Karpas-422 (cell line): Measurements from ENCODE around the gene DPP4. TPM values are rescaled to one million over a fixed set of nuclear protein-coding genes. Genes with fewer than 3 reads are reported as not detected.
"Not testable (repeated sequence)": the region's sequence is repeated elsewhere in the genome, so short reads cannot be mapped to it uniquely, and the experiment has no call there.

Source experiments
- DNase-seq: peaks from one replicate; pipeline ENCODE4 v3.0.0-alpha.2; 2015
- H2AFZ ChIP-seq: fragments of 200-600 bp; sonication (generic); 2 replicates; pipeline ENCODE4 v1.6.1; 2014; ENCODE audit warnings: antibody characterized with exemption, low read length, mixed read lengths
- H3K27ac ChIP-seq: fragments of 200-600 bp; sonication (generic); 2 replicates; pipeline ENCODE4 v1.5.1; 2014; ENCODE audit warnings: mild to moderate bottlenecking, low read length, moderate library complexity
- H3K27me3 ChIP-seq: fragments of 200-600 bp; sonication (generic); 2 replicates; pipeline ENCODE4 v1.6.1; 2014; ENCODE audit warnings: low read length, mixed read lengths
- H3K36me3 ChIP-seq: fragments of 200-600 bp; sonication (generic); 2 replicates; pipeline ENCODE4 v1.6.1; 2014; ENCODE audit warnings: low read length, mixed read lengths; ENCODE audit not compliant: insufficient read depth
- H3K4me1 ChIP-seq: fragments of 200-600 bp; sonication (generic); 2 replicates; pipeline ENCODE4 v1.6.1; 2014; ENCODE audit warnings: mild to moderate bottlenecking, low read length, mixed read lengths
- H3K4me2 ChIP-seq: fragments of 200-600 bp; sonication (generic); 2 replicates; pipeline ENCODE4 v1.6.1; 2014; ENCODE audit warnings: low read length, low read depth, mild to moderate bottlenecking; ENCODE audit not compliant: poor library complexity, severe bottlenecking
- H3K4me3 ChIP-seq: fragments of 200-600 bp; sonication (generic); 2 replicates; pipeline ENCODE4 v1.5.1; 2014; ENCODE audit warnings: mild to moderate bottlenecking, antibody characterized with exemption, low read length, mixed read lengths
- H3K79me2 ChIP-seq: fragments of 200-600 bp; sonication (generic); 2 replicates; pipeline ENCODE4 v1.6.1; 2014; ENCODE audit warnings: mild to moderate bottlenecking, low read length, mixed read lengths
- H3K9ac ChIP-seq: fragments of 200-600 bp; sonication (generic); 2 replicates; pipeline ENCODE4 v1.6.0; 2014; ENCODE audit warnings: low read length
- H3K9me2 ChIP-seq: fragments of 200-600 bp; sonication (generic), shearing (Covaris generic); replicated peaks from 2 replicates; pipeline ENCODE4 v1.6.0; 2014; ENCODE audit warnings: mild to moderate bottlenecking, low read length, moderate library complexity; ENCODE audit not compliant: insufficient read depth
- H3K9me3 ChIP-seq: fragments of 300-700, 200-600 bp; sonication (generic); 2 replicates; pipeline ENCODE4 v1.6.1; 2014; ENCODE audit warnings: low read length, mixed read lengths
- H4K20me1 ChIP-seq: fragments of 200-600 bp; sonication (generic); 2 replicates; pipeline ENCODE4 v1.6.1; 2014; ENCODE audit warnings: mild to moderate bottlenecking, antibody characterized with exemption, low read length, low read depth; ENCODE audit not compliant: insufficient read depth
- total RNA-seq: library from RNA; depleted of rRNA; stranded (reverse); fragments of >200 nt; shearing (Covaris generic); gene quantifications from 2 replicates; pipeline ENCODE4 v1.2.3, GENCODE V29; 2014; ENCODE audit warnings: low replicate concordance

DPP4 gene
- total RNA-seq, 1 experiment from 2014 or later = not detected

- no peaks in the 10 kb centered on the region for H3K4me1 ChIP-seq
- no peaks in the 10 kb centered on the region for H3K79me2 ChIP-seq
- H3K4me2 ChIP-seq = no peak overlapping the region
- no peaks in the 10 kb centered on the region for H4K20me1 ChIP-seq
- H3K36me3 ChIP-seq = no peaks in the 10 kb centered on the region
- H3K4me3 ChIP-seq = no peak overlapping the region
- no peak overlapping the region for H2AFZ ChIP-seq
- H3K27me3 ChIP-seq = no peaks in the 10 kb centered on the region
- H3K27ac ChIP-seq = no peak overlapping the region
- no peak overlapping the region for H3K9ac ChIP-seq
- H3K9me3 ChIP-seq = no peaks in the 10 kb centered on the region
- no peak for DNase-seq
- no peaks in the 10 kb centered on the region for H3K9me2 ChIP-seq
Observed at GRCh38 chr2:162058973-162059668, 14.9 kb downstream of the DPP4 start.

DNA sequence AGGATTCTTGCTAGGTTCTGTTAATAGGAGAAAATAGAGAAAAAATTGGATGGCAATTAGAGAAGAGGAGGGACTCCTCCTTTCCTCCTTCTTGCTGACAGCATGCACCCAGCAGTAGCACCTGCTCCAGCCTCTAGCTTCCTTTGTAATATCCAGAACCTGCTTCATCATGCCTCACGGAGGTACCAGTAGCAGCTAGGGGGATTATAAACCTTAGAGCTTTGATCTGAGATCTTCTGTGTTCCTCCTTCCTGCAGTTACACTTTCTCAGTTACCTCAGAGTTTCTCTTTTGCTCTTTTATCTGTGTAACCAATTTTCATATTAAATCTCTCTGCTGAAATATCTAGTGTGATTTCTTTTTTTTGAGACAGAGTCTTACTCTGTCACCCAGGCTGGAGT lies 16.6 kb downstream of the DPP4 start:
- no peaks in the 10 kb centered on the region for H3K4me1 ChIP-seq
- DNase-seq = no peak

DNA sequence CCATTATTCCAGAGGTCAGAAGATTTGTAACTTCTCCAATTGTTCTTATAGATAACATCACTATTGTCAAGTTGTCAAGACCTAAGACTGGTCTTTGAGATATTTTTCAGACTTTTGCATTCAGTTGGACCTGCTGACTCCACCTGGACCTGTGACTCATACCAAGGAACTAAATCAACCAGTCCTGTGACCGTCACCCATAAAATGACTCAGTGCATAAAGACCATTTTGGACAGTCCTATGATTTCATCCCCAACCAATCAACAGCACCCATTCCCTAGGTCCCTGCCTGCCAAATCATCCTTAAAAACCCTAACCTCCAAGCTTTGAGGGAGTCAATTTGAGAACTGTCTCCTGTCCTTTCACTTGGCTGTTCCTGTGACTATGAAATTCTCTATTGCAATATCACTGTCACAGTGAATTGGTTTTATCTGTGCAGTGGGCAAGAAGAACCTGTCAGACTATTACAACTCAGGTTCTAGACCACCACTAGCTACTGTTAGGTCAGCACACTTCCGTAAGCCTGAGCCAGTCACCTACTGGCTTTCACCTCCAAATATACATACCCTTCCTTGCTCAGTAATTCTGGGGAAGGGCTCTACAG lies 17.1 kb downstream of the DPP4 start:
- H3K9me2 ChIP-seq = no peaks in the 10 kb centered on the region
- no peak overlapping the region for H2AFZ ChIP-seq
- H3K4me1 ChIP-seq = no peaks in the 10 kb centered on the region
- H3K9me3 ChIP-seq = no peaks in the 10 kb centered on the region
- no peaks in the 10 kb centered on the region for H3K27me3 ChIP-seq
- no peaks in the 10 kb centered on the region for H3K79me2 ChIP-seq
- no peaks in the 10 kb centered on the region for H4K20me1 ChIP-seq
- H3K4me3 ChIP-seq = no peak overlapping the region
- DNase-seq = no peak
- H3K9ac ChIP-seq = no peak overlapping the region
- no peak overlapping the region for H3K27ac ChIP-seq
- H3K4me2 ChIP-seq = no peak overlapping the region
- H3K36me3 ChIP-seq = no peaks in the 10 kb centered on the region

More for the DNA sequence above, 16.6 kb downstream of the DPP4 start:
- Histone ChIP-seq H2AFZ (no peak overlapping the region), H3K4me3 (no peak overlapping the region), H3K9me3 (no peaks in the 10 kb centered on the region), H3K9me2 (no peaks in the 10 kb centered on the region), H3K4me2 (no peak overlapping the region), H4K20me1 (no peaks in the 10 kb centered on the region), H3K36me3 (no peaks in the 10 kb centered on the region), H3K27me3 (no peaks in the 10 kb centered on the region), H3K9ac (no peak overlapping the region), H3K79me2 (no peaks in the 10 kb centered on the region), H3K27ac (no peak overlapping the region)

DNA sequence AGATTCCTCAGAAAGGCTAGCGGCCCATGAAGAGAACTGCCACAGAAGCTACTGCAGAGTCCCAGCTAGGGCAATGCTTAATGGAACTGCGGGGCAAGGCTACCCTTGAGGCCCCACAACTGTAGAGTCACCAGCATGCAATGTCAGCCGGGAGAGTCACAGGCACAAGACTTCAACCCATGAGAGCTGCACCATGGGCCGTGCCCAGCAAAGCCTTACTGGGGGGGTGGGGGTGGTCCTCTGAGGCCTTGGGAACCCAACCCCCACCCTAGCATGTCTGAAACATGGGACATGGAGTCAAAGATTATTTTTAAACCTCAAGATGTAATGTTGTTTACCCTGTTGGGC lies 20.2 kb downstream of the DPP4 start:
- H3K9ac ChIP-seq = no peak overlapping the region
- H4K20me1 ChIP-seq = no peaks in the 10 kb centered on the region
- H3K79me2 ChIP-seq = no peaks in the 10 kb centered on the region
- H3K4me3 ChIP-seq = no peak overlapping the region
- no peaks in the 10 kb centered on the region for H3K9me2 ChIP-seq
- no peak overlapping the region for H3K27ac ChIP-seq
- H3K4me2 ChIP-seq = no peak overlapping the region
- no peak for DNase-seq
- no peaks in the 10 kb centered on the region for H3K36me3 ChIP-seq
- H3K9me3 ChIP-seq = no peaks in the 10 kb centered on the region
- H3K27me3 ChIP-seq = no peaks in the 10 kb centered on the region
- H3K4me1 ChIP-seq = no peaks in the 10 kb centered on the region
- no peak overlapping the region for H2AFZ ChIP-seq

DNA sequence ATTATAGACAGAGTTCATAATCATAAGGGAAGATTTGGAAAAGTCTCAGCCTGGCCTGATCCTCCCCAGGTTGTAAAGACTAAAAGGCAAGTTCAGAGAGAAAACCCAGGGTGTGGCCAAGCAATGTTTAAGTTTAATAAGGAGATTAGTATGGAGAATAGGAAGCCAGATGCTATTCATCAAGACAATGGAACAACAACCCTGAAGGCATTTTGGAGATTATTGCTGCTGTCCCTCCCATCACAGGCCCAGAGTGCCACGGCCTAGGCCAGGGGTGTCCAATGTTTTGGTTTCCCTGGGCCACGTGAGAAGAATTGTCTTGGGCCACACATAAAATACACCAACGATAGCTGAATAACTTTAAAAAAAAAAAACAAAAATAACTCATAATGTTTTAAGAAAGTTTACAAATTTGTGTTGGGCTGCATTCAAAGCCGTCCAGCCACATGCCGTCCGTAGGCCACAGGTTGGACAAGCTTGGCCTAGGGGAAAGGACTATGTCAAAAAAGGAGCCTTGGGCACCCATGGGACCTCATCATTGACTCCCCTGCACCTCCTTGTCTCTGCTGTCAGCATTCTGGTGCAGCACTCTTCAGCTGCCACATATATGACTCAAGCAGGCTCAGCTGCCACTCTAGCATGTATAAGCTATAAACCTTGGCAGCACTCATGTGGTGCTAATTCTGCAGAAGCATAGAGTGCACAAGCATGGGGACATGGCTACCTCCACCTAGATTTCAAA lies 20.8 kb downstream of the DPP4 start:
- H4K20me1 ChIP-seq = no peaks in the 10 kb centered on the region
- no peaks in the 10 kb centered on the region for H3K9me3 ChIP-seq
- no peak overlapping the region for H3K9ac ChIP-seq
- no peaks in the 10 kb centered on the region for H3K27me3 ChIP-seq
- H3K4me1 ChIP-seq = no peaks in the 10 kb centered on the region
- no peak overlapping the region for H3K27ac ChIP-seq
- H3K9me2 ChIP-seq = no peaks in the 10 kb centered on the region
- no peak overlapping the region for H3K4me2 ChIP-seq
- no peak overlapping the region for H3K4me3 ChIP-seq
- H2AFZ ChIP-seq = no peak overlapping the region
- no peaks in the 10 kb centered on the region for H3K36me3 ChIP-seq
- DNase-seq = no peak
- no peaks in the 10 kb centered on the region for H3K79me2 ChIP-seq

DNA sequence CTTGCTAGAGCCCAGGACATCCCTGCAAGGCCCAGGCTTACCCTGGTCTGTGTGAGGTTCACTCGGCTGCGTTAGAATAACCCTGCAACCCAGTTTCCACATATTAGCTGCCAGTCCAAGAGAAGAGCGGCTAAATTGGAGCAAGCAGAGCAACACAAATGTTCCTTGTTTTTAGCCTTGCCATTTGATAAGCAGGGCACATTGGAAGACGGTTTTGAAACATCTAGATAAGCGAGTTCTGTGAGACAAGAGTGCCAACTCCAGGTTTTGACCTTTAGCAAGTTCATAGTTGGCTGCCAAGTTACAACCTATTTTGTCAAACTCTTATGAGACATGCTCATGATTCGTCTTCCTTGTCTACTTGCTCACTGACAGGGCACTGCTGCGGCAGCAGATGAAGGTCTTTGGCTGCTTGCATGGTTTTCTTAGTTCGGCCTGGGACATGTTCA lies 23.5 kb downstream of the DPP4 start:
- H3K9ac ChIP-seq = no peak overlapping the region
- H3K4me2 ChIP-seq = no peak overlapping the region
- DNase-seq = no peak

DNA sequence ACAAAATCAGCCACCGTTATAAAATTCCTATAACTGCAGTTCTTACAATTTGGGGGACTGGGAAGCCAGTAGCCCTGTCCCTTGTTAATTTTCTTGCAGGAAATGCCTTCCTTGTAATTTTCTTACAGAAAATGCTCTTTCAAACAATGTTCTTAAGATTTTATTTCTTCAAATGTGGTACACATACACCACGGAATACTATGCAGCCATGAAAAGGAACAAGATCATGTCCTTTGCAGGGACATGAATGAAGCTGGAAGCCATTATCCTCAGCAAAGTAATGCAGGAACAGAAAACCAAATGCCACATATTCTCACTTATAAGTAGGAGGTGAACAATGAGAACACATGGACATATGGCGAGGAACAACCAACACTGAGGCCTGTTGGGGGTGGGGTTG lies 24.9 kb downstream of the DPP4 start:
- not testable (repeated sequence) for H3K36me3 ChIP-seq, H3K4me2 ChIP-seq, H4K20me1 ChIP-seq, H2AFZ ChIP-seq, H3K4me3 ChIP-seq, H3K27ac ChIP-seq, H3K9me3 ChIP-seq, H3K79me2 ChIP-seq, H3K9me2 ChIP-seq, H3K4me1 ChIP-seq, H3K9ac ChIP-seq, DNase-seq, H3K27me3 ChIP-seq

More for the DNA sequence above, 23.5 kb downstream of the DPP4 start:
- no peaks in the 10 kb centered on the region for H3K79me2 ChIP-seq
- no peaks in the 10 kb centered on the region for H3K4me1 ChIP-seq
- no peak overlapping the region for H3K27ac ChIP-seq
- no peak overlapping the region for H3K4me3 ChIP-seq
- no peaks in the 10 kb centered on the region for H3K36me3 ChIP-seq
- no peaks in the 10 kb centered on the region for H3K9me2 ChIP-seq
- H3K9me3 ChIP-seq = no peaks in the 10 kb centered on the region
- no peaks in the 10 kb centered on the region for H3K27me3 ChIP-seq
- H4K20me1 ChIP-seq = no peaks in the 10 kb centered on the region
- no peak overlapping the region for H2AFZ ChIP-seq

- no peak overlapping the region for H3K4me2 ChIP-seq
- no peaks in the 10 kb centered on the region for H3K9me2 ChIP-seq
- DNase-seq = no peak
- H3K79me2 ChIP-seq = no peaks in the 10 kb centered on the region
- H2AFZ ChIP-seq = no peak overlapping the region
- no peak overlapping the region for H3K27ac ChIP-seq
- H3K27me3 ChIP-seq = no peaks in the 10 kb centered on the region
- H3K9me3 ChIP-seq = no peaks in the 10 kb centered on the region
- no peak overlapping the region for H3K4me3 ChIP-seq
- no peaks in the 10 kb centered on the region for H3K4me1 ChIP-seq
- no peaks in the 10 kb centered on the region for H4K20me1 ChIP-seq
- no peak overlapping the region for H3K9ac ChIP-seq
- H3K36me3 ChIP-seq = no peaks in the 10 kb centered on the region
Observed at GRCh38 chr2:162044586-162044985, 29.4 kb downstream of the DPP4 start.
